ENCODE results near the gene ALDH6A1.

Gene ALDH6A1

DNA sequence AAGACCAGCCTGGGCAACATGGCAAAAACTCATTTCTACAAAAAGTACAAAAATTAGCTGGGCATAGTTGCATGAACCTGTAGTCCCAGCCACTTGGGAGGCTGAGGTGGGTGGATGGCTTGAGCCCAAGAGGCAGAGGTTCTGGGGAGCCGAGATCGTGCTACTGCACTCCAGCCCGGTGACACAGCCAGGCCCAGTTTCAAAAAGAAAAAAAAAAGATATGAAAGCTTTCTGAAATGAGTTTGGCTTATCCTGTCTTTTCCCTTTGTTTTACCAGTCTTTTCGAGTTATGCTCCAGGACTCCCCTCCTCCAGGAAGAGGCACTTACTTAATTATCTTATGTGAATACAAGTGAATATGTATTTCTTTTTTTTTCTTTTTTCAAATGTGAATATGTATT lies 61.9 kb downstream of the ALDH6A1 start:
- TF ChIP-seq ZNF274 (IDR thresholded peaks at IDR 0.05; ENCODE audit: low read depth, low read length) = no peak

DNA sequence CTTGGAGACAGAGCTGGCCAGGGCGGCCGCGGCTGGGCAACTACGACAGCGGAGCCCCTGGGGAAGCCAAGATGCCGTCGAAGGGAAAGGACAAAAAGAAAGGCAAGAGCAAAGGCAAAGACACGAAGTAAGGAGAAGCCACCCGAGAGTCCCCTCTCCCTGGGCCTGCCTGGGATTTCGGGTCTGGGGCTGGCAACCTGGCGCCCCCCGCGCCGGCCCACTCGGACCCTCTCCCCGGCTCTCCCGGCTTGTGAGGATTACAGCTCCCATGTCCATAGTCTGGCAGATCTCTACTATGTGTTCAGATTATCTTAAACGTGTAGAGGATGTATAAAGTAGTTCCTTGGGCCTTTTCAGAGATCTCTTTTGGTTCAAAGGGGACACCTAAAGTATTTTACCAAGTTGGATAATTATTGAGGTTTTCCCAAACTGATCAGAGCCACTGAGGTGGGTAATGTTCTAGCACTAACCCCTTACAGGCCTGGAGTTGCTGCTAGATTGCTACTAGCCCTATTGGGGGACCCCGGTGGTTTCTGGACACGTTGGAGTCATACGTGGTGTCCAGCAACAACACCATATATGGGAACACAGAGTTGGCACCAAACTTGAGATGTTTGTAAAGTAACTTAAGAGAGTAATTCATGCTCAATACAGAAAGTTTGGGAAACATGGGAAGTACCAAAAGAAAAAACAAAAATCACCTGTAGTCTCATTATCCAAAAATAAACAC lies 64.7 kb downstream of the ALDH6A1 start:
- no peak for TF ChIP-seq ZNF274 (IDR thresholded peaks at IDR 0.05; ENCODE audit: low read depth, low read length)
- H3K4me3 ChIP-seq (ENCODE audit: low read length) = peak overlapping the region; percentile 83

More for the DNA sequence above, 61.9 kb downstream of the ALDH6A1 start:
- no peak overlapping the region for H3K4me3 ChIP-seq (ENCODE audit: low read length)

DNA sequence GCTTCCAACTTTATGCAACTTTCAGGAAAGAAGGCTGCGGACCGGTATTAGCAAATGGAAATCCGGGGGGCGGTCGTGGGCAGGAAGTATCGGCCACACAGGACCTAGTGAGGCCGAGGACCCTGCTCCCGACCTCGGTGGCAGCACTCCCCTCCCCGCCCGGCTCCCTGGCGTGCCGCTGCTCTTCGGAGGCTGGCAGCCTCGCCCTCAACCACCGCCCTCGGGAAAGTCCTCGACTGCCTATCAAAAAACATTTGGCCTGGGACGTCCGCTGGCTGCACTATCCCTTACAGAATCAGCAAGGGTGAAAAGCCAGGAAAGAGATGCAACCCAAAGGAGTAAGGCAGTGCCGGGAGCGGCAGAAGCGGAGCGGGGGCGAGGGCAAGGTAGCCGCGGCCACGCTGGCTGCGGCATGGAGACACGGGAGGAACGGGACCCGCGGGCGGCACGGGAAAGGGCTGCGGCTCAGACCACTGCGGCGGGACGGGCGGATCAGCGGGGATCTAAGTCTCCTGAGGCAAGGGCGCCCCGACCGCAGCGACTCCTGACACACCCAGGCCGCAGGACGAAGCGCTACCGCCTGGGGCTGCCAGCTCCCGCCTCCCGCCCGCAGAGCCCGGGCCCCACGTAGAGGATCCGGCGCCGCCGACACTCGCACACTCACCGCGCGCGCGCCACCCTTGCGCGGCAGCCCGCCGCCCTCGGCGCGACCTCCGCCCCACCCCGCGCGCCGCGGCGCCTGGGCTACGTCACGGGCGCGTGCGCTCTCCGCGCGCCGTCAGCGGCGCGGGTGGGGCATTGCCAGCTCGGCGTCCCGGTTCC lies 65.5 kb downstream of the ALDH6A1 start, which contains the start of the genes BBOF1 and ENTPD5:
Gene BBOF1, plus strand, starts transcription at position 764 of the 822 bp plus-strand sequence. CDS start 130 bp downstream, outside the sequence.
Gene ENTPD5, minus strand, starts transcription at position 703 of the 822 bp plus-strand sequence. CDS start 31,186 bp downstream, outside the sequence.
- TF ChIP-seq ZNF274 (IDR thresholded peaks at IDR 0.05; ENCODE audit: low read depth, low read length) = no peak
- peak within 1 kb of the TSS; percentile 83 for H3K4me3 ChIP-seq (ENCODE audit: low read length)

DNA sequence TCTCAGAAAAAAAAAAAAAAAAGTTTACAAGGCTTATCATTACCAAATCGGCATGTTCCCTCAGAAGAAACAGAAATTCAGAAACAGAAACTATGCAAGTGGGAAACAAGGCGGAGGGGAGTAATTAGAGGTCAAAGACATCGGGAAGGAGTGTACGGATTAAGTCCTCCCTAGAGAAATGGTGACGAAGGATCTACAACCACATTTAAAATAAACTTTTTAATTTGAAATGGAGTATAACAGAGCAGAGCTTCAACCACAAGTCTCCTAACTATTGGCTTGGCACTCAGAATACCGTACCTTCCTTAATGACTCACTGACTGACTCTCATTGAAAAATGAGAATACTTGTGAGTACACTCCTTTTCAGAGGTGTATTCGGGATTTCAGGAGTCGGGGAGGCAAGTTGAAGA lies 66.1 kb downstream of the ALDH6A1 start:
- no peak for TF ChIP-seq ZNF274 (IDR thresholded peaks at IDR 0.05; ENCODE audit: low read depth, low read length)
- H3K4me3 ChIP-seq (ENCODE audit: low read length) = peak overlapping the region; percentile 83

DNA sequence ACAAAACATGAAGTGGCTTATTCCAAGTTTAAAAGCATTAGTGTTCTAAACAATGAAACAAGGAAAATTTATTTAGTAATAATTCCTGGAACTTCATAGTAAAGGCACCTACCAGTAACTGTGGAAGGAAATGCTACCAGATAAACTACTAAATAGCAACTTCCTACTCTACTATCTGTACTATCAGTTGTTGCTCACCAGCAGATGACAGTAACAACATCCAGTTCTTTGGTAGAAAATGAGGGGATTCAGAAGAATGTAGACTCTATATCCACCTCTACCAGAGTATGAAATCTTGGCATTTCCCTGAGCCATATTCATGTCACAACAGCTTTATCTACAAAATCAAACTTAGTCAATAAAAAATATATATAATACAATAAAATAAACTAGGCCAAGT lies 68.3 kb downstream of the ALDH6A1 start:
- TF ChIP-seq ZNF274 (IDR thresholded peaks at IDR 0.05; ENCODE audit: low read depth, low read length) = no peak
- H3K4me3 ChIP-seq (ENCODE audit: low read length) = no peak overlapping the region

DNA sequence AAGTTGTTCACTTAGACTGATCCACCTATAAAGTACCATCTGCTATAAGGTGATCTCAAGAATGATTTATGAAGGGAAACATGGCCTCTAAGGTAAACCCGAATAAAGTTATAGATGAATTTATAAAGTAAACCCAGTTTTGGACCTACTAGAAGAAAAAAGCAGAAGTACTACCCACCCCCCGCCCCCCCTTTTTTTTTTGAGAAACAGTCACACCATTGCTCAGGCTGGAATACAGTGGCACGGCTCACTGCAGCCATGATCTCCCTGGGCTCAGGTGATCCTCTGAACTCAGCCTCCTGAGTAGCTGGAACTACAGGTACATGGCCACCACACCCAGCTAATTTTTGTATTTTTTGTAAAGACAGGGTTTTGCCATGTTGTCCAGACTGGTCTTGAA lies 69.1 kb downstream of the ALDH6A1 start:
- no peak overlapping the region for H3K4me3 ChIP-seq (ENCODE audit: low read length)
- TF ChIP-seq ZNF274 (IDR thresholded peaks at IDR 0.05; ENCODE audit: low read depth, low read length) = no peak

DNA sequence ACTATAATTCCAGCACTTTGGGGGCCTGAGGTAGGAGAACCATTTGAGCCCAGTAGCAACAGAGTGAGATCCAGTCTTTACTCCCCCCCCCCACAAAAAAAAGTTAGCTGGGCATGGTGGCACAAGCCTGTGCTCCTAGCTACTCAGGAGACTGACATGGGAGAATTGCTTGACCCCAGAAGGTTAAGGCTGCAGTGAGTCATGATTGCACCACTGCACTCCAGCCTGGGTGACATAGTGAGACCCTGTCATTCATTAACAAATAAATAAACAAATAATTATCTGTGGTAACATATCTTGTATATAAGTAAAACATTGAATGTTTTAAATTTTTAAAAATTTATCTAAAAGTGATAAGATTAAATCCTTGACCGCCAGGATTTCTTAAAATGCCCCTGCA lies 70.0 kb downstream of the ALDH6A1 start:
- TF ChIP-seq ZNF274 (IDR thresholded peaks at IDR 0.05; ENCODE audit: low read depth, low read length) = no peak

DNA sequence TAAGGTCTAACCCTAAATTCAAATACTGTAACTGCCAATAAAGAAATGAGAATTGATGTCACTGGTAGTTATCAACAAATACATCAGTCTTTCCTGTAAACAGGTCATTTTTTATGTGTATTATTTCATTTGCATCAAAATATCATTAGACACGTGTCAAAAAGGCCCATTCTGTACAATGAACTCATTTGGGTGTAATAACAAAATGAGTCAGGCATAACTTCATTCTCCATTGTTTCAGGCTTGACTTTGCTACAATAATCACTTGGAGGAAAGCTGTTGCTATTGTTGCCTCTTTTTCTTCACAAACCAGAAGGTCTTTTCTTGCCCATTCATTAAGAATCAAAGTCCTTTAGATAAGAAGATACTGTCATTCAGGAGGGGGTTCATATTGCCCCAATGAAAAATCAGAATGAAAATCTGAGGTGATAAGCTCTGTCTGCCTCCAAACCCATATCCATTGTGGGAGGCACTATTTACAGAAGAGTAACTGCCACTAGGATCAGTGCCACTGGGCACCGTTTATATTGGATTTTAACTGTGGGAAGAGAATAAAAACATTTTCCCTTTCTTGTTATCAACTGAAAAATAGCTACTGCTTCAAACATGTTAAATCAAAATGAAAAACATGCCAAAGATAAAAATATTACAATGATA lies 75.3 kb downstream of the ALDH6A1 start:
- H3K4me3 ChIP-seq (ENCODE audit: low read length) = no peak overlapping the region
- TF ChIP-seq ZNF274 (IDR thresholded peaks at IDR 0.05; ENCODE audit: low read depth, low read length) = no peak

More for the DNA sequence above, 70.0 kb downstream of the ALDH6A1 start:
- no peak overlapping the region for H3K4me3 ChIP-seq (ENCODE audit: low read length)
